HG03571 (cell line): ENCODE measurements around the gene PIK3R5.

ENCODE experiments used
- ATAC-seq: cut with Tn5 transposase; IDR thresholded peaks from one replicate; pipeline ENCODE4 v1.9.1; 2021; ENCODE audit not compliant: unreplicated experiment

The PIK3R5 gene

GRCh38 chr17:8838551-8839095 is 126.9 kb downstream of the PIK3R5 start:
- ATAC-seq = no peak

DNA sequence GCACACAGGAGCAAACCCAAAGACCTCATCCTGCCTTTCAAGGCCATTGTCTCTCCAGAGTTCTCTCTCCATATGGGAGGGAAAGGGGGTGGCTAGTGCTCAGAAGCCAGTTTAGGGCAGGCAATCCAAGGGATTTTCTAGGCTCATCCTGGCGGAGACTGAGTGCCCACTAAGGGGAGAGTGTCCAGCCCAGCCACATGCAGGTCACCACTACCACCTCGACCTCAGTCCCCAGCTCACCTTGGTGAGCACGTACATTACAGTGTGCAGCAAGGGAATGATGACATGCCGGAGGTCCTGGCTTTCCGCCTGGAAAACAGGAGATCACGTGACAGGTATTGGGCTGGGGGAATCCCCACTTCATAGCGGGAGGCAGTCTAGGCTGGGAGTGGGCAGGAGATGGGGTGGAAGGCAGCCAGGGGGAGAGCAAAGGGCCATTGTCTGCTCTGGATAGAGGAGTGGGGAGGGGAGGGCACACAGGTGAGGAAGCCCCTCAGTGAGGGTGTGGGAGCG is 127.9 kb downstream of the PIK3R5 start:
- ATAC-seq = no peak

- no peak for ATAC-seq
These were observed 128.5 kb downstream of the PIK3R5 start for GRCh38 chr17:8836821-8837562.

DNA sequence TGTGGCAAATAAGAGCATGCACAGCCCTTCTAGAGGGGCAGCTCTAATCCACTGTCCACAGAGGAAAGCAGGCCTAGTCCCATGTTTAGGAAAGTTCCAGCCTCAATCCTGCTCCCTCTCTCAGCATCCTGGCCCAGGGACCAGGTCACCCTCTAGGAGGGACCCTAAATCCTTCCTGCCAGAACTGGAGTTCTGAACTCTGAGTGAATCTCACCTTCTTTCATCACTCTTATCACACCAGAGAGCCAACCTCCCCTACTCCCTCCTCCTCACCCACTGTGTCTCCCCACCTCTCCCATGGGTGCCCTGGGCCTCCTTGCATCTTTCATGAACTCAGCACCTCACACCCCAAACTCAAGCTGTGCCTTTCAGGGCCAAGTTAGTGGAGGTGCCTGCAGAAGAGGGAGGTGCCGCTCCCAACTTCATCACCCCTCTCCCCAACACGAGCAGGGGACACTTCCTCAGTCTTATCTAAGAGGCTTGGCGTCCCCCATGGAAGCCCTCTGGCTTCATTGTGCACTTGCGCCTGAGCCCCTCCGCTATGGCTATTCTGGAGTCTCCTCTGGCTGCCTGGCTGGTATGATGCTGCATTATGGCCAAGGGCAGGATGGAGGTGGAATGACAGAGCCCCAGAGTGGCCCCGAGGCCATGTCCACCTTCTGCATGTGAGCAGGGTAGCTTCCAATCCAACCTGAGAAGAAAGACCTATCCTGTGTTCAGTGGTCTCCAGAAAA is 129.7 kb downstream of the PIK3R5 start:
- no peak for ATAC-seq

GRCh38 chr17:8835106-8835505 is 130.4 kb downstream of the PIK3R5 start:
- no peak for ATAC-seq

DNA sequence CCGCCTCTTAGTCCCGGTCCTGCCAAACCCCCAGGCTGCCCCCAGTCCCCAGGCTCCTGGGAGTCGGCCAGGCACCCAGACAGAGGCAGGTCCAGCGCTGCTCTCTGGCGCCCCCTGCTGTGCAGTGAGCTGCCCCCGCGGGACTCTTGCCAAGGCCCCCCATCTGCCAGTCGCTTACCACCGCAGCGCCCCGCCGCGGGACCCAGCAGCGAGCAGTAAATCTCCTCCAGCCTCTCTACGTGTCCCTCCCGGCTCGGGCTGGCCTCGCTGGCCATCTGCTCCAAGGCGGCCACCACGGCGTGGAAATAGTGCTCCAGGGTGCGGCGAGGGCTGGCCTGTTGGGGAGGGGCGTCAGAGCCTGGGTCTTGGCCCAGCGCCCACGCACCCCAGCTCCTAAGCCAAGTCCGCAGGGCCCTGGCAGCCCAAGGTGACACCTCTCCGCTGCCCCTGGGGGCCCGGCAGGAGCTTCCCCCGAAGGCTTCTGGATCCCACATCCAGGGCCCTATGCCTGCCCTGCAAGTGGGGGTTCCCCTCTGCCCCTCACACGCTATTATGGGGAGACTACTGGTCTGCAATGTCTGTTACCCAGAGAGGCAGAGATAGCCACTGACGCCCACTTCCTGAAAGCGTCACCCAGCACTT is 132.7 kb downstream of the PIK3R5 start:
- ATAC-seq = no peak

- no peak for ATAC-seq
These were observed 134.2 kb downstream of the PIK3R5 start for GRCh38 chr17:8831234-8831849.

DNA sequence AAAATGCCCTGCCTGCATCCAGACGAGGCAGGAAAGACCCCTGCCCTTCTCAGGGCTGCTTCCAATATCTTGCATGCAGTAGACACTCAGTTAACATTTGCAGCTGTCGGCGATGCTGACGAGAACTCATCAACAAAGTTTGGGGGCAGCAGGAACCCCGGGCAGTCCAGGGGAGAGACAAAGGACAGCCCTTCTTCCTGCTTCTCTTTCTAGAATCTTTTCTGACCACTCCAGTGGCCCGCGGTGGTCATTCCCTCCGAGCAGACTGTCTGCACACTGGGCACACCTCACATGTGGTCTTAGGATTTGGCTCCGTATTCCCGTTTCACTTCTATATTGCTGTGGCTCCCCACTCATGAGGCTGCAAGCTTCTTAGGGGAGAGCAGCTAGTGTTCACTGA is 135.4 kb downstream of the PIK3R5 start:
- ATAC-seq = no peak

DNA sequence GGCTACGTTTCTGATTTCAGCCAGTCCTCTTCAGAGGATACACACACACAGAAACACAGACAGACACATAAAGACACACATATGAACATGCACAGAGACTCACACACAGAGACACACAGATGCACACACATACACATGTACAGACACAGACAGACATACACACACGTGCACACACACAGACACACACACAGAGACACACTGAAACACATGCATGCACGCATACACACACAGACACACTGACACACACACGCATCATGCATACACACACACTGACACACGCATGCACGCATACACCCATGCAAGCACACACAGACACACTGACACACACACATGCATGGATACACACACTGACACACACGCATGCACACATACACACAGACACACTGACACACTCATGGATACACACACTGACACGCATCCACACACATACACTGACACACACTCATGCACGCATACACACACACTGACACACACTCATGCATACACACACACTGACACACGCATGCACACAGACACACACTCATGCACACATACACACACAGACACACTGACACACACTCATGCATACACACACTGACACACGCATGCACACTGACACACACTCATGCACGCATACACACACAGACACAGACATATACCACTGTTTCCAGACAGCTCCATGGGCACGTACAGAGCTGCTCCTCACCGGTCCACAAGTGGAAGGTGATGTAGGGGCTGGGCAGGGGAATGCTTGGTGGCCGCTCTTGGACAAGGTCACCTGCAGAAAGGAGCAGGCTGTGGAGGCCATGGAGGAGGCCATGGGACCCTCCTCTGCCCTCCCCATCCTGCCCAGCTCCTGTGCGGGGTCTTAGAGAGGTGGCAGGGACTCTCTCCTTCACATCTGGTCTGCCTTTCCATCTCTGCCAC is 136.2 kb downstream of the PIK3R5 start:
- no peak for ATAC-seq
